IMR-90 (cell line): Measurements from ENCODE around the gene NR5A2. TPM values are rescaled to one million over a fixed set of nuclear protein-coding genes. Genes with fewer than 3 reads are reported as not detected.
A peak's percentile ranks its signal among the peaks of the same experiment; 100 is the strongest.

Experiments
- ATAC-seq: fragments of 200-7000 bp; cut with Tn5 transposase; 2 replicates; pipeline ENCODE4 v1.9.1; 2020; ENCODE audit warnings: low read depth, mild to moderate bottlenecking, moderate library complexity
- BruUV-seq: library from RNA; stranded (reverse); fragments of 400-500 nt; replicated peaks from 2 replicates; lab custom pipeline; 2021; lab: Mats Ljungman, UMichigan
- CTCF ChIA-PET: fragments of 300-600 bp; formaldehyde crosslinking; extraction: SDS; loops from one replicate; lab custom pipeline; 2021; ENCODE audit warnings: antibody characterized with exemption; lab: Yijun Ruan, JAX
- POLR2A ChIA-PET: fragments of 300-600 bp; sonication (Branson Sonifier 250); formaldehyde crosslinking; loops from one replicate; lab custom pipeline; 2022; ENCODE audit warnings: antibody characterized with exemption; ENCODE audit not compliant: unreplicated experiment; lab: Charles Lee
- DNase-seq: peaks from one replicate; pipeline ENCODE4 v3.0.0; 2013
- H2AFZ ChIP-seq: replicated peaks from 2 replicates; pipeline ENCODE3; 2013; ENCODE audit warnings: low read length, mild to moderate bottlenecking; ENCODE audit not compliant: poor library complexity
- H2AK5ac ChIP-seq: 2 replicates; pipeline ENCODE4 v1.6.1; 2013; ENCODE audit warnings: low read depth, low read length, inconsistent platforms
- H2AK9ac ChIP-seq: replicated peaks from 2 replicates; pipeline ENCODE3; 2013; ENCODE audit warnings: mild to moderate bottlenecking, low read depth, low read length, moderate library complexity; ENCODE audit not compliant: poor library complexity
- H2BK120ac ChIP-seq: 2 replicates; pipeline ENCODE4 v1.6.1; 2013; ENCODE audit warnings: low read depth, low read length, inconsistent platforms
- H2BK15ac ChIP-seq: 3 replicates; pipeline ENCODE4 v1.6.1; 2013; ENCODE audit warnings: low read depth, low read length, inconsistent platforms
- H2BK20ac ChIP-seq: 2 replicates; pipeline ENCODE4 v1.6.1; 2013; ENCODE audit warnings: low read depth, mild to moderate bottlenecking, inconsistent platforms, low read length, moderate library complexity
- H2BK5ac ChIP-seq: 2 replicates; pipeline ENCODE4 v1.6.1; 2013; ENCODE audit warnings: mild to moderate bottlenecking, low read depth, low read length, inconsistent platforms; ENCODE audit not compliant: poor library complexity, severe bottlenecking
- H3K14ac ChIP-seq: replicated peaks from 2 replicates; pipeline ENCODE4 v1.6.1; 2013; ENCODE audit warnings: low read depth, low read length, inconsistent platforms
- H3K18ac ChIP-seq: 2 replicates; pipeline ENCODE4 v1.6.1; 2013; ENCODE audit warnings: low read depth, low read length, control low read depth
- H3K23ac ChIP-seq: 2 replicates; pipeline ENCODE4 v1.6.1; 2013; ENCODE audit warnings: low read depth, low read length, inconsistent platforms
- H3K27ac ChIP-seq: 2 replicates; pipeline ENCODE4 v1.5.1; 2013; ENCODE audit warnings: mild to moderate bottlenecking, control low read depth, low read length; ENCODE audit not compliant: insufficient read depth
- H3K27me3 ChIP-seq: 2 replicates; pipeline ENCODE4 v1.6.1; 2013; ENCODE audit warnings: low read length; ENCODE audit not compliant: control insufficient read depth, insufficient read depth
- H3K36me3 ChIP-seq: 2 replicates; pipeline ENCODE4 v1.6.1; 2013; ENCODE audit warnings: low read length, mixed read lengths; ENCODE audit not compliant: control insufficient read depth, insufficient read depth
- H3K4ac ChIP-seq: 2 replicates; pipeline ENCODE4 v1.6.1; 2013; ENCODE audit warnings: low read depth, low read length, inconsistent platforms
- H3K4me1 ChIP-seq: 2 replicates; pipeline ENCODE4 v1.6.1; 2013; ENCODE audit warnings: low read length, mixed read lengths; ENCODE audit not compliant: control insufficient read depth, insufficient read depth
- H3K4me2 ChIP-seq: 2 replicates; pipeline ENCODE4 v1.6.1; 2013; ENCODE audit warnings: low read depth, mild to moderate bottlenecking, control low read depth, low read length, moderate library complexity
- H3K4me3 ChIP-seq: 2 replicates; pipeline ENCODE4 v1.5.1; 2013; ENCODE audit warnings: low read depth, mild to moderate bottlenecking, control low read depth, low read length, moderate library complexity; ENCODE audit not compliant: insufficient read depth
- H3K56ac ChIP-seq: 2 replicates; pipeline ENCODE4 v1.6.1; 2013; ENCODE audit warnings: low read length, inconsistent platforms; ENCODE audit not compliant: insufficient read depth; ENCODE audit errors: extremely low read depth
- H3K79me1 ChIP-seq, 2 experiments: 2 replicates each; pipeline ENCODE4 v1.6.1; 2013; ENCODE audit warnings: low read length in 2 of 2, inconsistent platforms in 1 of 2, low read depth in 1 of 2
- H3K9ac ChIP-seq: 2 replicates; pipeline ENCODE4 v1.6.1; 2013; ENCODE audit warnings: low read depth, low read length, control low read depth
- H3K9me1 ChIP-seq: 2 replicates; pipeline ENCODE4 v1.6.1; 2013; ENCODE audit warnings: low read length, inconsistent platforms; ENCODE audit not compliant: insufficient read depth
- H3K9me3 ChIP-seq: 2 replicates; pipeline ENCODE4 v1.6.1; 2013; ENCODE audit warnings: low read length; ENCODE audit not compliant: control insufficient read depth, insufficient read depth
- H4K20me1 ChIP-seq: 2 replicates; pipeline ENCODE4 v1.6.1; 2013; ENCODE audit warnings: low read length, inconsistent platforms; ENCODE audit not compliant: insufficient read depth
- H4K5ac ChIP-seq: 2 replicates; pipeline ENCODE4 v1.6.1; 2013; ENCODE audit warnings: mild to moderate bottlenecking, low read depth, low read length, control low read depth
- H4K8ac ChIP-seq, 2 experiments: 2 replicates each; pipeline ENCODE4 v1.6.1; 2013; ENCODE audit warnings: low read depth in 2 of 2, low read length in 2 of 2, control low read depth in 1 of 2, inconsistent platforms in 1 of 2
- H4K91ac ChIP-seq: 2 replicates; pipeline ENCODE4 v1.6.1; 2013; ENCODE audit warnings: low read depth, low read length, inconsistent platforms; ENCODE audit not compliant: insufficient read depth
- BHLHE40 ChIP-seq: fragments of 150-350 bp; IDR thresholded peaks from 2 replicates; pipeline ENCODE4 v1.6.1; 2016; ENCODE audit warnings: mild to moderate bottlenecking, low read depth, low read length
- CHD1 ChIP-seq: IDR thresholded peaks from 2 replicates; pipeline ENCODE4 v1.6.1; 2012; ENCODE audit warnings: low read depth, low read length, improper control_type of control experiment
- FOS ChIP-seq: fragments of 150-350 bp; IDR thresholded peaks from 2 replicates; pipeline ENCODE4 v1.6.1; 2016; ENCODE audit warnings: low read depth, low read length
- MAFK ChIP-seq: IDR thresholded peaks from 2 replicates; pipeline ENCODE4 v1.6.1; 2012; ENCODE audit warnings: low read depth, low read length, improper control_type of control experiment
- MAZ ChIP-seq: IDR thresholded peaks from 2 replicates; pipeline ENCODE4 v1.6.1; 2012; ENCODE audit warnings: low read depth, mild to moderate bottlenecking, low read length, improper control_type of control experiment, moderate library complexity, borderline replicate concordance
- MXI1 ChIP-seq: IDR thresholded peaks from 2 replicates; pipeline ENCODE4 v1.6.1; 2012; ENCODE audit warnings: low read depth, mild to moderate bottlenecking, low read length, moderate library complexity, borderline replicate concordance
- NFE2L2 ChIP-seq: fragments of 150-350 bp; IDR thresholded peaks from 2 replicates; pipeline ENCODE4 v1.6.1; 2016; ENCODE audit warnings: low read depth, mild to moderate bottlenecking, low read length
- POLR2A ChIP-seq: IDR thresholded peaks from 2 replicates; pipeline ENCODE4 v1.6.1; 2012; ENCODE audit warnings: mild to moderate bottlenecking, low read depth, low read length
- RAD21 ChIP-seq: IDR thresholded peaks from 2 replicates; pipeline ENCODE4 v1.6.1; 2012; ENCODE audit warnings: low read length, improper control_type of control experiment
- RCOR1 ChIP-seq: IDR thresholded peaks from 2 replicates; pipeline ENCODE4 v1.6.1; 2012; ENCODE audit warnings: mild to moderate bottlenecking, low read length, improper control_type of control experiment; ENCODE audit not compliant: insufficient replicate concordance
- RFX5 ChIP-seq: IDR thresholded peaks from 2 replicates; pipeline ENCODE4 v1.8.0; 2012; ENCODE audit warnings: low read depth, mild to moderate bottlenecking, low read length, moderate library complexity
- SMC3 ChIP-seq: fragments of 150-350 bp; IDR thresholded peaks from 2 replicates; pipeline ENCODE4 v1.6.1; 2016; ENCODE audit warnings: low read depth, mild to moderate bottlenecking, antibody characterized with exemption, low read length, moderate library complexity
- WGBS, 2 experiments: methylation state at CpG; one replicate each; pipeline versions ENCODE4 v1.1.5 to v1.1.7; 2013; ENCODE audit warnings: missing lambda C conversion rate in 2 of 2; ENCODE audit not compliant: insufficient read length in 1 of 2; ENCODE audit errors: extremely low coverage in 2 of 2; 5-methylcytosine and 5-hydroxymethylcytosine counted together
- dilution Hi-C: fragments of 300-500 bp; cut with HindIII; formaldehyde crosslinking; loops from one replicate; pipeline ENCODE4 v1.14.3; 2018; ENCODE audit warnings: low sequenced_read_pairs; ENCODE audit not compliant: unreplicated experiment
- in situ Hi-C: fragments of 300-500 bp; cut with MboI; formaldehyde crosslinking; loops from 3 replicates; pipeline ENCODE4 v1.14.3; 2019; ENCODE audit warnings: low sequenced_read_pairs, inconsistent platforms, mixed read lengths
- intact Hi-C: fragments of 100-400 bp; cut with micrococcal nuclease; formaldehyde crosslinking; loops from 2 replicates; pipeline ENCODE4 v1.10.0; 2022
- polyA plus RNA-seq, 3 experiments: library from polyadenylated mRNA; depleted of rRNA; stranded (reverse); fragments of >200 nt; gene quantifications; 2 replicates each; pipeline ENCODE4 v1.2.3, GENCODE V29; 2012; ENCODE audit warnings: low replicate concordance in 1 of 3
- total RNA-seq: library from RNA; depleted of rRNA; stranded (reverse); fragments of >200 nt; gene quantifications from 2 replicates; pipeline ENCODE4 v1.2.3, GENCODE V29; 2012
- TF ChIP-seq, protein P1 (sequence below): conservative IDR thresholded peaks from 2 replicates; pipeline ENCODE4 v1.5.1; 2012; ENCODE audit warnings: mild to moderate bottlenecking, low read depth, low read length, improper control_type of control experiment
- TF ChIP-seq, protein P2 (sequence below): fragments of 150-350 bp; IDR thresholded peaks from 2 replicates; pipeline ENCODE4 v1.6.1; 2017; ENCODE audit warnings: mild to moderate bottlenecking, antibody characterized with exemption, low read length, low read depth
- TF ChIP-seq, protein P3 (sequence below): fragments of 150-350 bp; IDR thresholded peaks from 2 replicates; pipeline ENCODE4 v1.6.1; 2016; ENCODE audit warnings: low read depth, mild to moderate bottlenecking, low read length, moderate library complexity, borderline replicate concordance

The NR5A2 gene
- total and polyA plus RNA-seq, 2 of the 4 experiments (the other 2 are of a cell fraction) = 0.03 to 0.18 TPM

DNA sequence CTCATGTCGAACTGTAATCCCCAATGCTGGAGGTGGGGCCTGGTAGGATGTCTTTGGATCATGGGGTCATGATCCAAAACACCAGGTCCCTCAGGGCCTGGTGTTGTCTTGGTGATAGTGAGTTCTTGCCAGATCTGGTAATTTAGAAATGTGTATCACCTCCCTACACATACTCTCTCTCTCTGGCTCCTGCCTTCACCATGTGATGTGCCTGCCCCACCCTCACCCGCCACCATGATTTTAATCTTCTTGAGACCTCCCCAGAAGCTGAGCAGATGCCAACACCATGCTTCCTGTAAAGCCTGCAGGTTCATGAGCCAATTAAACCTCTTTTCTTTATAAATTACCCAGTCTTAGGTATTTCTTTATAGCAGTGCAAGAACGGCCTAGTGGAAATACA is 136.4 kb downstream of the NR5A2 start:
- H3K4me2 ChIP-seq = no peak overlapping the region
- no peak overlapping the region for H4K91ac ChIP-seq
- H2BK15ac ChIP-seq = no peak overlapping the region
- BruUV-seq = no TSS peak
- no peak overlapping the region for H2BK20ac ChIP-seq
- no peaks in the 10 kb centered on the region for H3K27me3 ChIP-seq
- no peak overlapping the region for H2AK9ac ChIP-seq
- no peaks in the 10 kb centered on the region for H3K79me1 ChIP-seq
- H3K23ac ChIP-seq = no peak overlapping the region
- H3K4ac ChIP-seq = no peak overlapping the region
- H2BK120ac ChIP-seq = no peak overlapping the region
- no peak overlapping the region for H2BK5ac ChIP-seq
- no peaks in the 10 kb centered on the region for H3K9me3 ChIP-seq
- 100% methylated on average over 1 of the region's 3 CpGs; no CpG with 5 or more reads in 1 of the 2 experiments for WGBS, 2 experiments
- no peak overlapping the region for H4K8ac ChIP-seq
- intact Hi-C loops = no loop called here
- H2AFZ ChIP-seq = no peak overlapping the region
- dilution Hi-C loops = no loop called here
- H2AK5ac ChIP-seq = peak overlapping the region; percentile 50; the same call in 1 of the 2 replicates
- no peak overlapping the region for H3K14ac ChIP-seq
- DNase-seq (no peak), ATAC-seq (no peak)
- H3K9me1 ChIP-seq = no peaks in the 10 kb centered on the region; the same call in none of the 2 replicates
- no peaks in the 10 kb centered on the region for H4K20me1 ChIP-seq
- no peak overlapping the region for H3K56ac ChIP-seq
- H4K5ac ChIP-seq = no peak overlapping the region
- H3K36me3 ChIP-seq = no peaks in the 10 kb centered on the region
- H3K4me3 ChIP-seq = no peak overlapping the region
- TF ChIP-seq RAD21 (no peak), MAFK (no peak), RCOR1 (no peak), MAZ (no peak), SMC3 (no peak), FOS (no peak), NFE2L2 (no peak), RFX5 (no peak), MXI1 (no peak), POLR2A (no peak), BHLHE40 (no peak), CHD1 (no peak)
- TF ChIP-seq, protein P1, sequence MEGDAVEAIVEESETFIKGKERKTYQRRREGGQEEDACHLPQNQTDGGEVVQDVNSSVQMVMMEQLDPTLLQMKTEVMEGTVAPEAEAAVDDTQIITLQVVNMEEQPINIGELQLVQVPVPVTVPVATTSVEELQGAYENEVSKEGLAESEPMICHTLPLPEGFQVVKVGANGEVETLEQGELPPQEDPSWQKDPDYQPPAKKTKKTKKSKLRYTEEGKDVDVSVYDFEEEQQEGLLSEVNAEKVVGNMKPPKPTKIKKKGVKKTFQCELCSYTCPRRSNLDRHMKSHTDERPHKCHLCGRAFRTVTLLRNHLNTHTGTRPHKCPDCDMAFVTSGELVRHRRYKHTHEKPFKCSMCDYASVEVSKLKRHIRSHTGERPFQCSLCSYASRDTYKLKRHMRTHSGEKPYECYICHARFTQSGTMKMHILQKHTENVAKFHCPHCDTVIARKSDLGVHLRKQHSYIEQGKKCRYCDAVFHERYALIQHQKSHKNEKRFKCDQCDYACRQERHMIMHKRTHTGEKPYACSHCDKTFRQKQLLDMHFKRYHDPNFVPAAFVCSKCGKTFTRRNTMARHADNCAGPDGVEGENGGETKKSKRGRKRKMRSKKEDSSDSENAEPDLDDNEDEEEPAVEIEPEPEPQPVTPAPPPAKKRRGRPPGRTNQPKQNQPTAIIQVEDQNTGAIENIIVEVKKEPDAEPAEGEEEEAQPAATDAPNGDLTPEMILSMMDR = no peak
- TF ChIP-seq, protein P2, sequence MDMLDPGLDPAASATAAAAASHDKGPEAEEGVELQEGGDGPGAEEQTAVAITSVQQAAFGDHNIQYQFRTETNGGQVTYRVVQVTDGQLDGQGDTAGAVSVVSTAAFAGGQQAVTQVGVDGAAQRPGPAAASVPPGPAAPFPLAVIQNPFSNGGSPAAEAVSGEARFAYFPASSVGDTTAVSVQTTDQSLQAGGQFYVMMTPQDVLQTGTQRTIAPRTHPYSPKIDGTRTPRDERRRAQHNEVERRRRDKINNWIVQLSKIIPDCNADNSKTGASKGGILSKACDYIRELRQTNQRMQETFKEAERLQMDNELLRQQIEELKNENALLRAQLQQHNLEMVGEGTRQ = no peak
- TF ChIP-seq, protein P3, sequence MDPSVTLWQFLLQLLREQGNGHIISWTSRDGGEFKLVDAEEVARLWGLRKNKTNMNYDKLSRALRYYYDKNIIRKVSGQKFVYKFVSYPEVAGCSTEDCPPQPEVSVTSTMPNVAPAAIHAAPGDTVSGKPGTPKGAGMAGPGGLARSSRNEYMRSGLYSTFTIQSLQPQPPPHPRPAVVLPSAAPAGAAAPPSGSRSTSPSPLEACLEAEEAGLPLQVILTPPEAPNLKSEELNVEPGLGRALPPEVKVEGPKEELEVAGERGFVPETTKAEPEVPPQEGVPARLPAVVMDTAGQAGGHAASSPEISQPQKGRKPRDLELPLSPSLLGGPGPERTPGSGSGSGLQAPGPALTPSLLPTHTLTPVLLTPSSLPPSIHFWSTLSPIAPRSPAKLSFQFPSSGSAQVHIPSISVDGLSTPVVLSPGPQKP = no peak
- ChIA-PET POLR2A (interaction anchor here (0.6 kb wide), 1 partner anchor 123 kb away, joined by 7 read pairs; no protein-coding TSS in a partner anchor), CTCF (interaction anchor here (0.7 kb wide), 1 partner anchor 490 kb away, joined by 5 read pairs; no protein-coding TSS in a partner anchor)
- no peak overlapping the region for H3K9ac ChIP-seq
- H3K27ac ChIP-seq = no peak overlapping the region
- H3K18ac ChIP-seq = no peak overlapping the region
- in situ Hi-C loops = no loop called here
- no peaks in the 10 kb centered on the region for H3K4me1 ChIP-seq
